ENCODE data around the gene CTSW.
A peak's percentile ranks its signal among the peaks of the same experiment; 100 is the strongest.
"Not testable (repeated sequence)": the region's sequence is repeated elsewhere in the genome, so short reads cannot be mapped to it uniquely, and the experiment has no call there.

Gene CTSW

GRCh38 chr11:65886826-65887722, 7.4 kb downstream of the CTSW start:
- DNase-seq = no peak

GRCh38 chr11:65887723-65888162, 8.1 kb downstream of the CTSW start:
- DNase-seq = no peak

- peak; percentile 94 for DNase-seq
Measured at GRCh38 chr11:65888163-65888814, 8.7 kb downstream of the CTSW start, which contains the start of gene FIBP. Gene FIBP, minus strand, starts transcription at chr11:65888471. Its CDS starts 53 bp downstream, at chr11:65888418.

GRCh38 chr11:65890324-65891218, 10.9 kb downstream of the CTSW start, which contains the start of gene CCDC85B:
Gene CCDC85B, plus strand, starts transcription at chr11:65890673. Its CDS starts 111 bp downstream, at chr11:65890784.
- DNase-seq = peak; percentile 91

GRCh38 chr11:65891219-65892136, 11.8 kb downstream of the CTSW start:
- DNase-seq = no peak

GRCh38 chr11:65892137-65892540, 12.5 kb downstream of the CTSW start:
- DNase-seq = not testable (repeated sequence)

GRCh38 chr11:65892661-65893317, 13.2 kb downstream of the CTSW start:
- DNase-seq = no peak

GRCh38 chr11:65894034-65894591, 14.5 kb downstream of the CTSW start:
- no peak for DNase-seq

- no peak for DNase-seq
Measured at GRCh38 chr11:65895482-65895981, 15.9 kb downstream of the CTSW start.

- DNase-seq = no peak
Measured at GRCh38 chr11:65896034-65896999, 16.7 kb downstream of the CTSW start.

GRCh38 chr11:65897020-65897471, 17.4 kb downstream of the CTSW start:
- DNase-seq = no peak

GRCh38 chr11:65898656-65899355, 19.2 kb downstream of the CTSW start:
- DNase-seq = no peak

GRCh38 chr11:65899356-65900124, 19.9 kb downstream of the CTSW start:
- DNase-seq = no peak

GRCh38 chr11:65900125-65900898, 20.7 kb downstream of the CTSW start, which contains the start of gene FOSL1:
Gene FOSL1, minus strand, starts transcription at chr11:65900388. Its CDS starts 49 bp downstream, at chr11:65900339.
- peak; percentile 73 for DNase-seq

- DNase-seq = no peak
Measured at GRCh38 chr11:65900899-65901180, 21.2 kb downstream of the CTSW start.

GRCh38 chr11:65903068-65903481, 23.4 kb downstream of the CTSW start:
- DNase-seq = no peak

GRCh38 chr11:65903715-65904114, 24.1 kb downstream of the CTSW start:
- no peak for DNase-seq

Measured in NCI-H1105 treated with DMSO at 0.1 percent for 48 hours (cell line).